HG02642 (cell line): ENCODE data around the gene KL.

Experiments
- ATAC-seq: cut with Tn5 transposase; IDR thresholded peaks from one replicate; pipeline ENCODE4 v1.9.1; 2021; ENCODE audit warnings: mild to moderate bottlenecking; ENCODE audit not compliant: unreplicated experiment, poor library complexity

The KL gene

DNA sequence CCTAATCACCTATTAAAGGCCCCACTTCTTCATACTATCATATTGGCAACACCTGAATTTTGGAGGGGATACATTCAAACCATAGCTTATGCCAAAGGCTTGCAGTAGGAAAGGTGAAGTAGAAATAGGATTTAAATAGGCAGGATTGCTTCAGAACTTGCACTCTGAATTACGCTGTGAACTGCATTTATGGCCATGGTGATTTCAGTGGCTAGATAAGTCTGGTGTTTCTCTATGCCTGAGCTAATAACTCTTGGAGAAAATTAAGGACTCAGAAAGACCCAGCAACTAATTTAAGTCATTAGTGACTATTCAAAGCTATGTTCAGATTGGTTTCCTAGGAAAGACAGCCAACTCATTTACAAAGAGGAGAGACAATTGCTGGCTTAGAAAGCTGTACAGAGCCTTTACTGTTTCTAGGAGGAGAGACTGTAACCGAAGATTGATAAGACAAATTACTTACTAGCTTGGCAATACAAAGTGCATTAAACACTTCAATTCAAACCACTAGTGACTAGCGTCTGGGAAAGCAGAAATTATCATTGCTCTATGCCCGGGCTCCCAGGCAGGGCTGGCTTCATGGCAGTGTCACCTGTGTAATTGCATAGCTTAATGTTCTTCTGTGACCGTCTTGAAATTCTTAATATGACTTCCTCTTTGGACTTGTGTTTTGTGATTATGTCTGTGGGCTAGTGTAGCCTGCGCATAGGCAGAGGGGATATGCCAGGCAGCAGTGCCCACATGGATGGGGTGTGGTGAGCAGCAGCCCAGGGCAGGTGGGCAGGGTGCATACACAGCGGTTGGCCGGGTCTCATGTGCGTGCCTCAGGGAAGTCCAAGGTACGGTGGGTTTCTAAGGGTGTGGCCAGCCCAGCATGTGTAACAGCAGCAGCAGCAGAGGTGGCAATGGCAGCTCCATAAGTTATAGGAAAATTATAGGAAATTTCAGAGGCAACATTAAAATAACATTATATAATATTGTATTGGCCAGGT lies 60.1 kb downstream of the KL start:
- ATAC-seq = no peak

GRCh38 chr13:33078263-33078662 lies 62.0 kb downstream of the KL start:
- no peak for ATAC-seq

GRCh38 chr13:33079960-33080359 lies 63.7 kb downstream of the KL start:
- no peak for ATAC-seq

- ATAC-seq = no peak
Measured at GRCh38 chr13:33080972-33081590, 64.9 kb downstream of the KL start.

DNA sequence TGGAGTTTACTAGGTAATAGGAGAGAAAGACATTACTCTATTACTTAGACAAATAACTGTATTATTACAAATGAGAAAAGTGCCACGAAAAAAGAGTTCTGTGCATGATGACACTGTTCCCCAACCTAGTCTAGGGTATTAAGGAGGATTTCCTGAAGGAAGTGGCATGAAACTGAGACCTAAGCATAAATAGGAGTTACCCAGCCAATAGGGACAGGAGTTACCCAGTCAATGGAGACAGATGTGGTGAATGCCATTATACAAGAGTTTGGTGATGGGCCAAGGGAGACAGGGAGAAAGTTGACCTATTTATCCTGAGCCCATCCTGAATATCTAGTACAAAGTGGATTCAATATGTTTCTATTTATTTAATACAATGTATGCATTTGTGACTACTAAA lies 65.4 kb downstream of the KL start:
- no peak for ATAC-seq

- ATAC-seq = no peak
Measured at GRCh38 chr13:33083054-33083453, 66.8 kb downstream of the KL start.

DNA sequence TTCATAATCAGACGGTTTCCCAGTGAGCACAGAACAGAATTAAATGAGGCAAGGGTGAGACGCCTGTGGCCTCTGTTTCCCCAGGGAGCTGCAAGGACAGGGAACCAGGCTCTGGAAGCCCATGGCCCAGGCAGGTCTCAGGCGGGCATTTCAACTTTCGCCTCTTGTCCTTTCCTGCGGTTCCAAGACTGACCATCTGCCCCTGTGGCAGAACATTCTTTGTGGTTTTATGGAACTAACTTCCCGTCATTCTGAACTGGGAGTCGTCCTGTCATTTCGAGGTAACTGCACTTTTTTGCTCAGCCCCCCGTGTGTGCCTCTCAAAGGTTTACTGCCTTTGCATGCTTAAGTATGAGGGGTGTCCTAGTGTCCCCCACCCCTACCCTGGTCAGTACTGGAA lies 70.9 kb downstream of the KL start:
- ATAC-seq = no peak

DNA sequence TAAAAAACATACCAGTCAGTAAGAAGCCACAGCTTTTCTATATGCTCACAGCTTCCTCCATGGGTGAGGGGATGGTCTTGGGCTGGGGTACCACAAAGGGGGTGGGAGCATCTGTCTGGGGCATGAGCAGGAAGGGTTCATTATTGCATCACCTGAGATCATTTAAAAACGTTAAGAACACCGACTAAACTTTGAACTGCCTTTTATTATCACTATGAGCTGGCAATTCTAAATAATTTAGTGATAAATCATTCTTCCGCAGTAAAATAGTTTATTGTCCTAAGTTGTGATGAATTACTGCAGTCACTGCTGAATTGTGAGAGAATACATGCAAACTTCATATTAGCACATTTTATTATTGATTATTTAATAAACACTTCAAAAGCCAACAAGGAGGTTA lies 71.6 kb downstream of the KL start:
- ATAC-seq = no peak

GRCh38 chr13:33089311-33089710 lies 73.1 kb downstream of the KL start:
- no peak for ATAC-seq

DNA sequence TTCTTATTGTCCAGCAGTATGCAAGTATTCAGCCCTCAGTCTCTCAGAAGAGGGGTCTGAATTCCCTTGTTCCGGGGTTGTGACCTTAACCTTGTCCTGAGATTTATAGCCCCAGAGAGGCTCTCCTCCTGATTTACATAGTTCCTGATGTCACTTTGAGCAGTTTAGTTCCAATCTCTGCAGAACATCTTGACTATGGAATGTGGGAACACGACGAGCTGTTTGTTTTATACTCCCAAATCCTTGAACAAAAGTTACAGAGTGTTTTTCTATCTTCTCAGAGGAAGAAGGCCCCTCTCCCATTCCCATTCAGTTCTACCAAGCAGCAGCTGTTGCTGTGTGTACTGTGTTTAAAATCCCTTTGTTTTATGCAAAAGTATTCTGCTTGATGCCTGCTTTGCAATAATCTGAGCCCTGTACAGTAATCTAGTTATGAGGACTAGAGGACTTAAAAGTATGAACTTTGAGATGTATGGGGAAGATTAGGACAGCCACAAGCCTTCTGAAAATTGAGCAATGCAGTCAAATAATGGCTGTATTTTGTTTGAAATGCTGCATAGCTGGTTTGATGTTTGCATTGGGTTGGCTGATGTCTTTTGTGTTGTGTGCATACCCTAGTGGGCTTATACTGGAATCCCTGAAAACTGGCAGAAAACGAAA lies 74.7 kb downstream of the KL start:
- ATAC-seq = no peak

DNA sequence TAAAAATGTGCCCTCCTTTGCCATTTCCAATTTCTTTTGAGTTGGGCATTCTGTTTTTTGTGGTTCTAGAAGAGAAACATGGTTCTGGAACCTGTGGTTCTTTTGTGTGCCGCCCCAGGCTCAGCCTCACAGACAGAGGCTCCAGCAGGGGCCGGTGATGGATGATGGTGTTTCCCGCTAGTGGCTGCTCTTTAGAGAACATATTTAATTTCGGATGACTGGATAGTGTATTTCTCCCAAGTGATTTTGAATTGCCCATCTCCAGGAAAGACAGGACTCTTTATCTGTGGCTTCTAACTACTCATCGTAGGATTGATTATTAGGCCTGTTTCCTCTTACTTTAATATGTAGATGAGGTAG lies 75.2 kb downstream of the KL start:
- no peak for ATAC-seq

DNA sequence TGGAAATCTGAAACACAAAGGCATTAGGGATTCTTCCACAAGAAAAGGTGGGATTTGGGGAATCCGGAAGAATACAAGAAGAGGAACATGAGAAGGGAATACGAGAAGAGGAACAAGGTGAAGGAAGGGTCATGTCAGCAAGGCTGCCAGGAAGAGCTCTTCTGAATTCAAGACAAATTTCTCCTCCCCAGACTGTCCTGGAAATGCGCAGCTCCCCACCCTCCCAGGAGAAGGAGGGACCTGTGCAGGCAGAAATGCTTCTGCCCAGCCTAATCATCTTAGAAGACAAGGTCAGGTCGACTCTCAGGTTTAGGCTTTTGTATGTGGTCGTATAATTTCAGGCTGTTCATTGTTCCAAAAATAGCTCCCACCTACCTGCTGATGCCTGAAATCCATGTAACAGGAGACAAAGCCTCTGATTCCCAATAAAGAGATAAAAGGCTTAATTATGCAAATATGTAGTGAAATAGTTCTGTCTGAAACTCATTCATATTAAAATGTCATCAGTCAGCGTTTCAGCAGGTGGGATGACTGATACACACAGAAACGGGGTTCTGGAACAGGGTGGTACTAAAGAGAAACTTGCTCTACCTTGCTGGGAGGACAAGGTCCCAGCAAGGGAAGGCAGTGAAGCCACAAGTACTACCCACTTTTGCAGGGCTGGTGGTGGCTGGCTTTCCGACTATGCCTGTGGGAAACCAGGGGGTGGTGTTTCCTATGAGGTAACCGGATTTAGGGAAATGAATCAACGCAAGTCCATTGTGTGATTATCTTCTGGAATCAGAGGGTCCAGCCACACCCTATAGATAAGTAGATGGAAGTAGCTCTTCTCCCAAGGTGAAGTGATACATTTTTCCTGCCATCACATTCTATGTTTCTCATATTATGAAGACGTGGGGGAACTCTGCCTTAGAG lies 76.1 kb downstream of the KL start:
- no peak for ATAC-seq

GRCh38 chr13:33096886-33097605 lies 80.8 kb downstream of the KL start:
- ATAC-seq = no peak

DNA sequence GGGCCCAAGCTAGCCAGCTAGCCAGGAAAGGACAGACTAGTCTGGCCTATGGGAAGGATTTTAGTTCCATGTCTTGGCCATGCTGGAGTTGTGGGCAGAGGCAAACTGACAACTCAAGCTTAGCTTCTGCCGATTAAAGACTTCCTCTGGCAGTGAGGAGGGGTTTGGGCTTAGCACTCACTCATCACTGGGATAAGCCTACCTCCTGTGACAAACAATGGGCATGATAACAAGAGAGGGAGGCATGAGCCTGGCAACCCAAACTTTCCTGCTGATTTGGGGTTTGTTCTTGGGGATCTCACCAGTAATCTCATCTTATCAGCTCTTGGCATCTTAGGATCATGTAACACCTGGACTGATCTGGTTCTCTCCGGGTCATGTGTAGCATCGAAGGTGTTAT lies 83.6 kb downstream of the KL start:
- ATAC-seq = no peak

- no peak for ATAC-seq
Measured at GRCh38 chr13:33100886-33101285, 84.7 kb downstream of the KL start.

DNA sequence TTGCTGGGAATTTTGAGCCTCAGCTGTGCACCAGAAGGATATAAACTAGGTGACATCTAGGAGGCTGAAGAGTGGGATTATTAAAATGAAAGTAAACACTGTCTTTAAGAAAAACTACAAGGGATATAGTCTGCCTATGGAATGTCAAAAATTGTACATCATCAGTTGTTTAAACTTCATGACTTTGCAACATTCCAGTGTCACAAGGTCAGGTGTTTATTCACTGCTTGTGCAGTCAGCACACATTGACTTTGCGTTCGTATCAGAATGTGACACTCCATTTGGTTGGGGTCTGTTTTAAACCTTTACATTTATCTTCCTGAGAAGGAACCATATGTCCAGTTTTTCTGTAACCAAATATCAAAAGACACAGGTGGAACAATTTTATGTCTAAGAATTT lies 85.6 kb downstream of the KL start:
- ATAC-seq = no peak

- ATAC-seq = no peak
Measured at GRCh38 chr13:33103457-33103856, 87.2 kb downstream of the KL start.

DNA sequence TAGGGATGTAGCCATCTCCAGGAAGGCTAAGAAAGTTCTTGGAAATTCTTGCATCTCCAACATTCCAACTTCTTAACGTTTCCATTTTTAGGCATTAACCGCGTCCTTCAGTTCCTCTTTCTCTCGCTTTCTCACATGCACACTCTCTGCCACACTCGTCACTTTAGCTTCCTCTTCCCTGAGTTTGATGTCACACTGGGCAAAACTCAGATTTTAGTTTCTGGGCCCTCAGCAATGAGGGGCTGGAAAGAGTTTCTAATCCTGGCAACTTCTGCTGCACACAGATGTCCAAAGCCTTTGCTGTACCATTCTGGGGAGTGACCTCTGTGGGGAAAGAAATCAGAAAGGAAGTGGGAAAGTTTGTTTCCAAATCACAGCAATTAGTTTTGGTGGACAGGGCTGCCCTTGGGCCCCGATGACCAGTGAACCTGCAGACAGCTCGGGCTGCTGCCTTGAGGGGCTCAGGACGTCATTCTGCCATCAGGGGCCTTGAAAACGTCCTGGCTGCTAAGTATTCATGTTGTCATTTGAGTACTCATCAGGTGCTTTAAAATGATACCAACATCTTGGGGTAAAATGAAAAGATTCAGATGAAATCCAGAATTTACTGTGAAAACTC lies 89.3 kb downstream of the KL start:
- no peak for ATAC-seq

DNA sequence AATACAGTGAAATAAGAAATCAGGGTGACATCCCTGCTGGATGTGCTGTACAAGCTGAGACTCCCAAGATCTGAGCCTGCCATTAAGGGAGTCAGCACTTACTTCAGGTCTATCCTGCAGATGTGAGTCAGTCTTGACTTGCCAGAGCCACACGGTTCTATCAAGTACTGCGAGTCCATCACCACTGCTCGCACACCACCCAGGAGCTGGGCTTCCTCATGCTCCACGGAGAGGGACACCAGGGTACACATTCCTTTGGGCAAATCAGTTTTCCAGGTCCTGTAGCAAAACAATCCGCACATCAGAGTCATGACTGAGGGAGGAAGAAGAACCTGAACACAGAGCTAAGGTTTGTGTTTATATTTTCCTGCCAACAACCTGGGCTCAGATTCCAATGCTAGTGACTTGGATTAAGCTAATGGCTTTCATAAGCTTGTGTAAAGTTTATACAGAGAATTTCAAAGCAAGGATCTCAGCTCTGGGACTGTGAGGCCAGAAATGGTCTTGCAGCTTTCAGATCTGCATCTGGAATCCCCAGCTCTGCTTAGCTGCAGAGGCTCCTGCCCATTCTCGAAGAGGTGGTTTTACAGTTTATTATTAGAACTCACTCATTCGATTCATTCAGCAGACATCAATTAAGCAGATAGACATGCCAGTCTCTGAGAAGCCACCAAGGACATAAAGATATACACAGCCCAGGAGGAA lies 90.6 kb downstream of the KL start:
- ATAC-seq = peak; percentile 31
